ENCODE results near the gene MPI. TPM values are rescaled to one million over a fixed set of nuclear protein-coding genes. Genes with fewer than 3 reads are reported as not detected.

The MPI gene
- total and polyA plus RNA-seq, 2 experiments from 2014 or later: 18.0 to 74.2 TPM

- no peak overlapping the region for H2AFZ ChIP-seq
- Mint-ChIP-seq H3K36me3 (ENCODE audit: low read depth) (peaks cover 19% of the 10 kb centered on the region; the same call in 2 of the 3 replicates), H3K4me3 (peak overlapping the region; percentile 45; the same call in 2 of the 3 replicates), H3K9me3 (no peaks in the 10 kb centered on the region), H3K27ac (peak overlapping the region; percentile 23; the same call in 1 of the 2 replicates), H3K4me1 (peaks cover 25% of the 10 kb centered on the region), H3K27me3 (ENCODE audit: insufficient read depth, low read depth, poor library complexity) (peaks cover 17% of the 10 kb centered on the region)
- H3K4me1 ChIP-seq (ENCODE audit: insufficient read depth): no peaks in the 10 kb centered on the region
- peaks cover 54% of the 10 kb centered on the region for H3K79me2 ChIP-seq (replicated peaks; ENCODE audit: insufficient read depth)
- no peak overlapping the region for H3K27ac ChIP-seq (ENCODE audit: low read depth)
- H3K27me3 ChIP-seq (ENCODE audit: insufficient read depth): no peaks in the 10 kb centered on the region
- ATAC-seq (no peak), DNase-seq (ENCODE audit: low spot score) (no peak)
- no peak overlapping the region for H3K4me3 ChIP-seq
- H4K20me1 ChIP-seq (replicated peaks; ENCODE audit: insufficient read depth): peaks cover 34% of the 10 kb centered on the region
- H3K9me2 ChIP-seq (ENCODE audit: insufficient read depth): no peaks in the 10 kb centered on the region
- H3K36me3 ChIP-seq (ENCODE audit: insufficient read depth): no peaks in the 10 kb centered on the region
- no peak for TF ChIP-seq STAT1 (IDR thresholded peaks at IDR 0.05; ENCODE audit: unreplicated experiment)
- TF ChIP-seq EZH2 (IDR thresholded peaks at IDR 0.05; ENCODE audit: low read depth, unreplicated experiment): no peak
- TF ChIP-seq ZNF462 (CRISPR knock-in tag; IDR thresholded peaks at IDR 0.05): no peak
- TF ChIP-seq NANOG (IDR thresholded peaks at IDR 0.05; ENCODE audit: borderline replicate concordance): no peak
- TF ChIP-seq, protein P1, sequence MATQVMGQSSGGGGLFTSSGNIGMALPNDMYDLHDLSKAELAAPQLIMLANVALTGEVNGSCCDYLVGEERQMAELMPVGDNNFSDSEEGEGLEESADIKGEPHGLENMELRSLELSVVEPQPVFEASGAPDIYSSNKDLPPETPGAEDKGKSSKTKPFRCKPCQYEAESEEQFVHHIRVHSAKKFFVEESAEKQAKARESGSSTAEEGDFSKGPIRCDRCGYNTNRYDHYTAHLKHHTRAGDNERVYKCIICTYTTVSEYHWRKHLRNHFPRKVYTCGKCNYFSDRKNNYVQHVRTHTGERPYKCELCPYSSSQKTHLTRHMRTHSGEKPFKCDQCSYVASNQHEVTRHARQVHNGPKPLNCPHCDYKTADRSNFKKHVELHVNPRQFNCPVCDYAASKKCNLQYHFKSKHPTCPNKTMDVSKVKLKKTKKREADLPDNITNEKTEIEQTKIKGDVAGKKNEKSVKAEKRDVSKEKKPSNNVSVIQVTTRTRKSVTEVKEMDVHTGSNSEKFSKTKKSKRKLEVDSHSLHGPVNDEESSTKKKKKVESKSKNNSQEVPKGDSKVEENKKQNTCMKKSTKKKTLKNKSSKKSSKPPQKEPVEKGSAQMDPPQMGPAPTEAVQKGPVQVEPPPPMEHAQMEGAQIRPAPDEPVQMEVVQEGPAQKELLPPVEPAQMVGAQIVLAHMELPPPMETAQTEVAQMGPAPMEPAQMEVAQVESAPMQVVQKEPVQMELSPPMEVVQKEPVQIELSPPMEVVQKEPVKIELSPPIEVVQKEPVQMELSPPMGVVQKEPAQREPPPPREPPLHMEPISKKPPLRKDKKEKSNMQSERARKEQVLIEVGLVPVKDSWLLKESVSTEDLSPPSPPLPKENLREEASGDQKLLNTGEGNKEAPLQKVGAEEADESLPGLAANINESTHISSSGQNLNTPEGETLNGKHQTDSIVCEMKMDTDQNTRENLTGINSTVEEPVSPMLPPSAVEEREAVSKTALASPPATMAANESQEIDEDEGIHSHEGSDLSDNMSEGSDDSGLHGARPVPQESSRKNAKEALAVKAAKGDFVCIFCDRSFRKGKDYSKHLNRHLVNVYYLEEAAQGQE (IDR thresholded peaks at IDR 0.05; ENCODE audit: unreplicated experiment): no peak
- TF ChIP-seq, protein P2, sequence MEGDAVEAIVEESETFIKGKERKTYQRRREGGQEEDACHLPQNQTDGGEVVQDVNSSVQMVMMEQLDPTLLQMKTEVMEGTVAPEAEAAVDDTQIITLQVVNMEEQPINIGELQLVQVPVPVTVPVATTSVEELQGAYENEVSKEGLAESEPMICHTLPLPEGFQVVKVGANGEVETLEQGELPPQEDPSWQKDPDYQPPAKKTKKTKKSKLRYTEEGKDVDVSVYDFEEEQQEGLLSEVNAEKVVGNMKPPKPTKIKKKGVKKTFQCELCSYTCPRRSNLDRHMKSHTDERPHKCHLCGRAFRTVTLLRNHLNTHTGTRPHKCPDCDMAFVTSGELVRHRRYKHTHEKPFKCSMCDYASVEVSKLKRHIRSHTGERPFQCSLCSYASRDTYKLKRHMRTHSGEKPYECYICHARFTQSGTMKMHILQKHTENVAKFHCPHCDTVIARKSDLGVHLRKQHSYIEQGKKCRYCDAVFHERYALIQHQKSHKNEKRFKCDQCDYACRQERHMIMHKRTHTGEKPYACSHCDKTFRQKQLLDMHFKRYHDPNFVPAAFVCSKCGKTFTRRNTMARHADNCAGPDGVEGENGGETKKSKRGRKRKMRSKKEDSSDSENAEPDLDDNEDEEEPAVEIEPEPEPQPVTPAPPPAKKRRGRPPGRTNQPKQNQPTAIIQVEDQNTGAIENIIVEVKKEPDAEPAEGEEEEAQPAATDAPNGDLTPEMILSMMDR (conservative IDR thresholded peaks at IDR 0.05; ENCODE audit: low read depth in 2 of 2): no peak
- TF ChIP-seq ZNF331 (CRISPR knock-in tag; IDR thresholded peaks at IDR 0.05; ENCODE audit: low read depth): no peak
- no peak for TF ChIP-seq EZH2phosphoT487 (IDR thresholded peaks at IDR 0.05; ENCODE audit: unreplicated experiment)
- TF ChIP-seq JUNB (IDR thresholded peaks at IDR 0.05; ENCODE audit: unreplicated experiment): no peak
- TF ChIP-seq ZNF114 (CRISPR knock-in tag; IDR thresholded peaks at IDR 0.05): no peak
- no peak for TF ChIP-seq ETS1 (IDR thresholded peaks at IDR 0.05)
- TF ChIP-seq POLR2AphosphoS5 (IDR thresholded peaks at IDR 0.05; ENCODE audit: low read depth): no peak
- H3K4me2 ChIP-seq: no peak overlapping the region
- 0 out of 2 replicates have a peak, but pooled peaks cover 8% of the 10 kb centered on the region for H3F3A ChIP-seq (replicated peaks; ENCODE audit: low read depth)
These were observed 19.2 kb upstream of the MPI start for GRCh38 chr15:74870436-74871215.

Data from GM23338 (cell line).